DMS79 (cell line): ENCODE measurements around the gene SPA17.

Experiments
- DNase-seq: peaks from one replicate; lab custom pipeline; 2025; lab: John Stamatoyannopoulos, UW

SPA17 gene

GRCh38 chr11:124662106-124662505, 11.6 kb upstream of the SPA17 start:
- DNase-seq, result no peak

GRCh38 chr11:124663861-124664260, 9.8 kb upstream of the SPA17 start:
- DNase-seq, result no peak

- DNase-seq, result no peak
Observed at GRCh38 chr11:124667601-124668000, 6.1 kb upstream of the SPA17 start.

- no peak for DNase-seq
Observed at GRCh38 chr11:124669193-124669592, 4.5 kb upstream of the SPA17 start.

- DNase-seq, result no peak
Observed at GRCh38 chr11:124670732-124671131, 3.0 kb upstream of the SPA17 start.

- no peak for DNase-seq
Observed at GRCh38 chr11:124672536-124673215, 1.0 kb upstream of the SPA17 start.

- DNase-seq, result no peak
Observed at GRCh38 chr11:124674168-124674517, 439 bp downstream of the SPA17 start.

GRCh38 chr11:124674571-124674970, 867 bp downstream of the SPA17 start:
- no peak for DNase-seq

GRCh38 chr11:124676386-124676785, 2.7 kb downstream of the SPA17 start:
- DNase-seq, result no peak

GRCh38 chr11:124678416-124678815, 4.7 kb downstream of the SPA17 start:
- no peak for DNase-seq

- DNase-seq, result no peak
Observed at GRCh38 chr11:124681421-124681820, 7.7 kb downstream of the SPA17 start.

GRCh38 chr11:124682443-124682842, 8.7 kb downstream of the SPA17 start:
- no peak for DNase-seq

- DNase-seq, result no peak
Observed at GRCh38 chr11:124693142-124693541, 19.4 kb downstream of the SPA17 start.

- DNase-seq, result no peak
Observed at GRCh38 chr11:124699547-124699946, 25.8 kb downstream of the SPA17 start.

- no peak for DNase-seq
Observed at GRCh38 chr11:124700028-124700427, 26.3 kb downstream of the SPA17 start.

- no peak for DNase-seq
Observed at GRCh38 chr11:124707829-124708228, 34.1 kb downstream of the SPA17 start.

GRCh38 chr11:124712392-124712791, 38.7 kb downstream of the SPA17 start:
- no peak for DNase-seq

- no peak for DNase-seq
Observed at GRCh38 chr11:124716591-124716990, 42.9 kb downstream of the SPA17 start.

- DNase-seq, result no peak
Observed at GRCh38 chr11:124717421-124717785, 43.7 kb downstream of the SPA17 start.

GRCh38 chr11:124717786-124718651, 44.3 kb downstream of the SPA17 start:
- DNase-seq, result peak; percentile 11

GRCh38 chr11:124718801-124719200, 45.1 kb downstream of the SPA17 start:
- no peak for DNase-seq

GRCh38 chr11:124719534-124719933, 45.8 kb downstream of the SPA17 start:
- no peak for DNase-seq

GRCh38 chr11:124722176-124722575, 48.5 kb downstream of the SPA17 start:
- no peak for DNase-seq
